Activated CD4-positive, alpha-beta T cell treated with anti-CD3 and anti-CD28 coated beads, Interleukin-2, amount 10 ng/mL, durations not matched to agents 7 days and 5 days (primary cell): ENCODE data around the gene RBP5. TPM values are rescaled to one million over a fixed set of nuclear protein-coding genes. Genes with fewer than 3 reads are reported as not detected.

Experiments used
- CTCF ChIA-PET: fragments of 350-600 bp; sonication (Branson Sonifier 250); formaldehyde crosslinking; loops from one replicate; lab custom pipeline; 2021; ENCODE audit warnings: antibody characterized with exemption; lab: Charles Lee
- POLR2A ChIA-PET: fragments of 350-600 bp; sonication (Branson Sonifier 250); formaldehyde crosslinking; loops from one replicate; lab custom pipeline; 2021; ENCODE audit warnings: antibody characterized with exemption; lab: Charles Lee
- DNase-seq: peaks from one replicate; pipeline ENCODE4 v3.0.0-alpha.2; 2020
- H3K27ac Mint-ChIP-seq: one replicate; pipeline ENCODE4 v1.8.0; 2021; ENCODE audit warnings: mild to moderate bottlenecking, moderate library complexity, mixed read lengths
- H3K27me3 Mint-ChIP-seq: one replicate; pipeline ENCODE4 v1.8.0; 2021; ENCODE audit warnings: mixed read lengths
- H3K36me3 Mint-ChIP-seq: one replicate; pipeline ENCODE4 v1.8.0; 2021; ENCODE audit warnings: low read depth, mixed read lengths
- H3K4me1 Mint-ChIP-seq: one replicate; pipeline ENCODE4 v1.8.0; 2021; ENCODE audit warnings: mixed read lengths
- H3K4me3 Mint-ChIP-seq: one replicate; pipeline ENCODE4 v1.8.0; 2021; ENCODE audit warnings: mild to moderate bottlenecking, moderate library complexity, mixed read lengths
- H3K9me3 Mint-ChIP-seq: one replicate; pipeline ENCODE4 v1.8.0; 2021; ENCODE audit warnings: mixed read lengths
- total RNA-seq, 2 experiments: library from RNA; stranded (reverse); gene quantifications; one replicate each; pipeline ENCODE4 v1.2.3, GENCODE V29; 2021

Gene RBP5
- total RNA-seq, 2 experiments from 2014 or later = 0.42 TPM; not detected in 1

DNA sequence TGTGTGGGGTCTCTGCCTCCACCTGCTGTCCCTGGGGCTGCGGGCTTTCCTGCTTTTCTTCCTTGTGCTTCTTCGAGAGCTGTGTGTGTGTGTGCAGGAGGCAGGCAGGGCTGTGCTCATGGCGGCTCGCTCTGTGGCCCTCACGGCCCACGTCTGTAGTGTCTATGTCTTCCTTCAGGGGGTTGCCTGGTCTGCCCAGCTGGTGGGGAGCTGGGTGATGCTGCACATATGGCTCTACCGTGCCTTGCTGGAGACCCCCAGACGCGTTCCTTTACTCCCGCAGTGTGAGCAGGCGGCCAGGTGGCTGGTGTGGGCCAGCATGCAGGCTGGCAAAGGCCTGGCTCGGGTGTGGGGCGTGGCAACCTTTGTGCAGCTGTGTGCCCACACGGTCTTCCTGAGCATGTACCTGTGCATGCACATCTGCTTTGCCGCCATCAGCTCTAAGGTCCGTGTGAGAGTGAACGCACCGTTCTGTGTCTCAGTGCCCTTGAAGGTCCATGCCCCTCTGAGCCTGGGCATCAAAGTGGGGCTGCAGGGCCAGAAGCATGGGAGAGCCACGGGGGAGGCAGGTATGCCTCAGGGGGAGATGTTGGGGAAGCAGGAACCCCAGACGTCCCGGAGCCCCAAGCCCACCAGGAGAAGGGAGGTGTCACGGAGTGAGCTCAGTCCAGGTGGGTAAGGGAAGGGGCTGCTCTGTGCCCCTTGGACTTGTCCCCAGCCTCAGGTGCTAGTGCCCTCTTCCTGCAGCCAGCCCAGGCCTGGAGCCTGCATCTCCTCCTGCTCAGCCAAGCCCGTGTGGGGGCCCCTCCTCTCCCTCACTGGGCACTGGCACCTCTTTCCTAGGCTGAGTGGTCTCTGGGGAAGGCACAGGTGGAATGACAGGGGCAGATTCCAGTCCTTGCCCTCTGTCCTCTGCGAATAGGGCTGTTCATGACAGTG, 27.8 kb upstream of the RBP5 start:
- Mint-ChIP-seq H3K27ac (no peak overlapping the region), H3K9me3 (no peaks in the 10 kb centered on the region), H3K27me3 (no peaks in the 10 kb centered on the region), H3K4me3 (no peak overlapping the region), H3K36me3 (peaks cover 8% of the 10 kb centered on the region), H3K4me1 (no peaks in the 10 kb centered on the region)
- DNase-seq = no peak
- ChIA-PET CTCF (interaction anchor here (1.3 kb wide), 1 partner anchor 16 kb away, joined by 3 read pairs; no protein-coding TSS in a partner anchor), POLR2A (no interaction called here)

DNA sequence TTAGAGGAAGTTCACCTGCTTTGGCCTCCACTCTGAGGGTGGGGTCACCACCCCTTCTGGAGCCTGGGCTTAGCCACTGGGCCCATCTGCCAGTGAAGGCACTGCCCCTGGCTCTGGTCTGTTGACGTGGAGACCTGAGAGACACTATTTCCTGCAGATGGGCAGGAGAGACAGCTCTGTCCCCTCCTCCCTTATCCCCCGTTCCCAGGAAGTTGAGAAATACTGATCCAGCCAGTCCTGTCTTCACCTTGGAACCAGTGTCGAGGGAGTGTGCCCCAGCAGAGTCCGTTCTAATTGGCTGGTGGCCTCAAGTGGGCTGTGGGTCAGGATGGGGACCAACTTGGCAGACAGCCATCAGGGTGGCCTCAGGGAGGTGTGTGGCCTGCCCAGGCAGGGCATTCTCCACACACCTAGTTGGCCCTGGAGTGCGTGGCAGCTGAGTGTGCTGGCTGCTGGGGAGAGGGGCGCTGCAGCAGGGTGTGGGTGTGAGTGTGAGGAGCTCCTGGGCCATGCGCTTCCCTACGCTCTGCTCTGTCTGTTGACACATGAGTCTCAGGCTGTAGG, 26.9 kb upstream of the RBP5 start:
- H3K9me3 Mint-ChIP-seq = no peaks in the 10 kb centered on the region
- no peak for DNase-seq
- no peaks in the 10 kb centered on the region for H3K4me1 Mint-ChIP-seq
- no peaks in the 10 kb centered on the region for H3K27me3 Mint-ChIP-seq
- ChIA-PET POLR2A (no interaction called here), CTCF (interaction anchor here (1.2 to 1.3 kb wide), 2 partner anchors 15 to 26 kb away, joined by 3 to 4 read pairs; no protein-coding TSS in a partner anchor)
- H3K4me3 Mint-ChIP-seq = no peak overlapping the region
- H3K27ac Mint-ChIP-seq = no peak overlapping the region
- peaks cover 11% of the 10 kb centered on the region for H3K36me3 Mint-ChIP-seq

DNA sequence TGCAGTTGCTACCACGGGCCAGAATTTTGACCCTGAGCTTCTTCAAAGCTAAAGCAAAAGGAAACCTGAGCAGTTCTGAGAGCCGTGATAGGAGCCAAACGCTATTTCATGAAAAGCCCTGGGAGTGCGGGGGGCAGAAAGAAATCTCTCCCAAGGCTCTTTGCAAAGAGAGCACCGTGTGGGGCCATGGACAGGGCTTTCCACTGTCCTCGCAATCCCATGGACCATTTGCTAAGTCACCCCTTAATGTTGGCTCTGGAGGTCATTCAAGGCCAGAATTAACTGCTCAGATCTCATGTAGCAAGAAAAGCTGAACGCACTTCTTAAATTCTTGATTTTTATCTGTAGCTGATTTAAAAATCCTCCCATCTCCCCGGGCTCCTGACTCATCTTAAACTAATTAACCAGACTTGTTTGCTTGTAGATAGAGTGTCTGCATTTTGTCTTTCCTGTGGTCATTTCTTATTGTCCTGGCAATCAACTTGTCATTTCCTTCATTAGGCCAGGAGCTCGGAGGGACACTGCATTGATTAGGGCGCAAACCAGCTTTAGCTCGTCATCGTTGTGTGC, 26.3 kb upstream of the RBP5 start:
- no peak for DNase-seq
- ChIA-PET POLR2A (no interaction called here), CTCF (interaction anchor here (1.2 to 1.3 kb wide), 2 partner anchors 14 to 27 kb away, joined by 3 to 4 read pairs; no protein-coding TSS in a partner anchor)
- Mint-ChIP-seq H3K27me3 (no peaks in the 10 kb centered on the region), H3K36me3 (peaks cover 14% of the 10 kb centered on the region), H3K27ac (no peak overlapping the region), H3K4me3 (no peak overlapping the region), H3K9me3 (no peaks in the 10 kb centered on the region), H3K4me1 (no peaks in the 10 kb centered on the region)

DNA sequence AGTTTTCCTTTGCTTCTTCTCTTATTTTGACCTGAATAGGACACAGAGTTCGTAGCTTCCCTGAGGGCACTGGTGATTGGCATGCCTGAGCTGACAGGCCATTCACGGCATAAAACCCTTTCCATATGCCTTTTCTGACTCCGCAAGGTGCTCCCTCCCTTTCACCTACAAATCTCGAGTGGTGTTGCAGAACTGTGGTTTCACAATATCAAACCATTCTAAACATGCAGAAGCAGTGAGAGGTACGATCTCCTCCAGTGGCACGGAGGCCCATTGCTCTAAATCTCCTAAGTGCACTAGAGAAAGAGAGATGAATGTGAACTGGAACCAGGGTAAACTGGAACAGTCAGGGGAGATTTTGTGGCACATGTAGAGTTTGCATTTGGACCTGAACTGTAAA, 25.4 kb upstream of the RBP5 start:
- Mint-ChIP-seq H3K27ac (no peak overlapping the region), H3K27me3 (no peaks in the 10 kb centered on the region), H3K36me3 (peaks cover 20% of the 10 kb centered on the region), H3K4me3 (no peak overlapping the region), H3K4me1 (no peaks in the 10 kb centered on the region), H3K9me3 (no peaks in the 10 kb centered on the region)
- ChIA-PET POLR2A (no interaction called here), CTCF (interaction anchor here (1.2 kb wide), 1 partner anchor 28 kb away, joined by 4 read pairs; no protein-coding TSS in a partner anchor)
- DNase-seq = no peak

DNA sequence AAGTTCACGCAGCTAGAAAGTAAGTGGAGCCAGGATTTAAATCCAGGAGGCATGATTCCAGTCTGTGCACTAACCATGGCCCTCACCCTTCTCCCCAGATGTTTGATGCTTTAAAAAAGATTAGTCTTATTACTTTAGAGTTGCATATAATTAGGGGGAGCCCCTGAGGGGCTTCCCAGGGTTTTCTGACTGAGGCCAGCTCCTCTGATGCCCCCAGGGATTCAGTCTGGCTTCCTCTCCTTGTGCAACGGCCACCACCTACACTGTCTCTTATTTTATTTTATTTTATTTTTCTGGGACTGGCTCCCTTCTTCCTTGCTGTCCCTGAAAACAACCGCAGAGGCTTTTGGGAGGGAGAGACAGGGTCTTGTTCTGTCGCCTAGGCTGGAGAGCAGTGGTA, 24.1 kb upstream of the RBP5 start:
- ChIA-PET CTCF (no interaction called here), POLR2A (no interaction called here)
- peaks cover 26% of the 10 kb centered on the region for H3K36me3 Mint-ChIP-seq
- no peak overlapping the region for H3K4me3 Mint-ChIP-seq
- H3K27me3 Mint-ChIP-seq = no peaks in the 10 kb centered on the region
- peaks cover 5% of the 10 kb centered on the region for H3K4me1 Mint-ChIP-seq
- DNase-seq = no peak
- no peak overlapping the region for H3K27ac Mint-ChIP-seq
- H3K9me3 Mint-ChIP-seq = no peaks in the 10 kb centered on the region

DNA sequence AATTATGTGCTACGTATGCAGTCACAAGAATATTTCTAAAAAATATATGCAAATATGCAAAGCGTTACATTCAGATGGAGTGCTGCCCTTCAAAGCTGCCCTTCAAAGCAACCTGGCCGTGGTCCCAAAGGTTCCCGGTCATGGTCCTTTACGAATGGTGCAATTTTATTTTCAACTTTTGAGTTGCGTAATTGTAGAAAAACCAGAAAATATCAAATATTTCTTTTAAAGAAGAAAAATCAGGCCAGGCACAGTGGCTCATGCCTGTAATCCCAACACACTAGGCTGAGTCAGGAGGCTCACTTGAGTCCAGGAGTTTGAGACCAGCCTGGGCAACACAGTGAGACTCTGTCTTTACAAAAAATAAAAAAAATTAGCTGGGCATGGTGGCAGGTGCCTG, 22.8 kb upstream of the RBP5 start:
- peaks cover 31% of the 10 kb centered on the region for H3K36me3 Mint-ChIP-seq
- peaks cover 5% of the 10 kb centered on the region for H3K4me1 Mint-ChIP-seq
- H3K27me3 Mint-ChIP-seq = no peaks in the 10 kb centered on the region
- no peak for DNase-seq
- no peak overlapping the region for H3K4me3 Mint-ChIP-seq
- no peaks in the 10 kb centered on the region for H3K9me3 Mint-ChIP-seq
- H3K27ac Mint-ChIP-seq = no peak overlapping the region
- ChIA-PET CTCF (no interaction called here), POLR2A (no interaction called here)

DNA sequence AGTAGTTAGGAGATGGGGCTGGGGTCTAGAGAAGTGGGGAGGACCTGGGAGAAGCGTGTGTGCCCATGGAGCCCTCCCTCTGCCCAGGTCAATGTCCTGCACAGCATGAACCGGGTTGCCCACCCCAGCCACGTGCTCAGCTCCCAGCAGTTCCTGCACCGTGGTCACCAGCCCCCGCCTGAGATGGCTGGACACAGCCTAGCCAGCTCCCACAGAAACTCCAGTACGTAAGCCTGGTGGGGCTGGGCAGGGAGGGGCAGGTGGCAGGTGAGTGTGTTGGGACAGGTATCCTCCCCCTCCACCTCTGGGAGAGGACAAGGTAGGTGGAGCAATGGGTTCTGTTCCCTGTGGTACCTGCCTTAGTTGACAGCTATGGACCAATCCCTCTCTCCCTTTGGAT, 22.2 kb upstream of the RBP5 start:
- no peak for DNase-seq
- CTCF ChIA-PET = no interaction called here

DNA sequence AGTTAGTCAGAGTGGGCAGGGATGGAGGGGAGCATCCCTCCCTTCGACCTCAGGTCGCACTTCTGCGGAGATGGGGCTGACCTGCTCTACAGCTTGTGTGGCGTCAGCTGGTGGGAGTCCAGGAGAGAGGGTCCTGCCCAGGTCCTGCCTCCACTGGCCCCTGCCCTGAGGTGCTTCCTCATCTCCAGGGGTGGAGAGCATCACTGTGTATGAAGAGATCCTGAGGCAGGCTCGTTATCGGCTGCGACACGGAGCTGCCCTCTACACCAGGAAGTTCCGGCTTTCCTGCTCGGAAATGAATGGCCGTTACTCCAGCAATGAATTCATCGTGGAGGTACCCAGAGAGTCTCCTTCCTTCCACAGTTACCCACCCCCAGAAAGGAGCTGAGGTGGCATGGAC, 21.7 kb upstream of the RBP5 start:
- H3K4me1 Mint-ChIP-seq = peaks cover 5% of the 10 kb centered on the region
- peaks cover 39% of the 10 kb centered on the region for H3K36me3 Mint-ChIP-seq
- no peak for DNase-seq
- ChIA-PET CTCF (no interaction called here), POLR2A (no interaction called here)
- no peak overlapping the region for H3K4me3 Mint-ChIP-seq
- no peak overlapping the region for H3K27ac Mint-ChIP-seq
- no peaks in the 10 kb centered on the region for H3K27me3 Mint-ChIP-seq
- no peaks in the 10 kb centered on the region for H3K9me3 Mint-ChIP-seq

More for the DNA sequence above, 22.2 kb upstream of the RBP5 start:
- Mint-ChIP-seq H3K4me3 (no peak overlapping the region), H3K27ac (no peak overlapping the region), H3K9me3 (no peaks in the 10 kb centered on the region), H3K4me1 (peaks cover 5% of the 10 kb centered on the region), H3K36me3 (peaks cover 36% of the 10 kb centered on the region), H3K27me3 (no peaks in the 10 kb centered on the region)
- POLR2A ChIA-PET = no interaction called here

DNA sequence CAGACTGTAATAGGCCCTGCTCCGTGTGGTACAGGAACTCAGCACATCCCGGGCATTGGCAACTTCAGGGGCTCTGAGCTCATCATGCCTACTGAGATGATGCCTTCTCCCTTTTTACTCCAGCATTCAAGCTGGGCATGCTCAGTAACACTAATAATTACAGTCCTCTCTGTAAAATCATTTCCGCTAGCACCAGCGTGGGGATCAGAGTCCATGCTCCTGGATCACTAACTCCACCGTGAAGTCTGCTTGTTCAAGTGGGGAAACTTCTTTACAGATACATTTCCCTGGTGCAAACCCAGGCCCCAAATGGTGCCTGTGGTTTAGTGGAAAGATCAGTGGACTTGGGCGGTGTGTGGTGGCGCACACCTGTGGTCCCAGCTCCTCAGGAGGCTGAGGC, 18.2 kb upstream of the RBP5 start:
- POLR2A ChIA-PET = no interaction called here
- peaks cover 6% of the 10 kb centered on the region for H3K4me1 Mint-ChIP-seq
- H3K9me3 Mint-ChIP-seq = no peaks in the 10 kb centered on the region
- no peak for DNase-seq
- H3K27me3 Mint-ChIP-seq = no peaks in the 10 kb centered on the region
- no peak overlapping the region for H3K27ac Mint-ChIP-seq
- H3K4me3 Mint-ChIP-seq = no peak overlapping the region
- H3K36me3 Mint-ChIP-seq = peaks cover 46% of the 10 kb centered on the region
- CTCF ChIA-PET = interaction anchor here (2.3 kb wide), 1 partner anchor 18 kb away, joined by 6 read pairs; no protein-coding TSS in a partner anchor

DNA sequence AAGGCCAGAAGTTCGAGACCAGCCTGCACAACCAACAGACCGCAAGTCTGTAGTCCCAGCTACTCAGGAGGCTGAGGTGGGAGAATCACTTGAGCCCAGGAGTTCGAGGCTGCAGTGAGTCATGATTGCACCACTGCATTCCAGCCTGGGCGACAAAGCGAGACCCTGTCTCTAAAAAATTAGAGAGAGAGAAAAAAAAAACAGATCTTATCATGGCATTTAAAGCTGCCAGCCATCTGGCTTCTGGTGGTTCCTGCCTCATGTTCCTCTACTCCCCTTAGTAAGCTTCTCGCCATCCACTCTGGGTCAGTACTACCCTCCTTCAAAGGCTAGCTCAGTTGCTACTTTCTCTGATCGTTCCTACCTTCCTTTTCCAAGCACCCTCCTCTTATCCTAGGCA, 17.5 kb upstream of the RBP5 start:
- ChIA-PET CTCF (interaction anchor here (2.3 kb wide), 1 partner anchor 18 kb away, joined by 6 read pairs; no protein-coding TSS in a partner anchor), POLR2A (no interaction called here)
- Mint-ChIP-seq H3K4me1 (peaks cover 9% of the 10 kb centered on the region), H3K36me3 (peaks cover 52% of the 10 kb centered on the region), H3K27me3 (no peaks in the 10 kb centered on the region), H3K9me3 (no peaks in the 10 kb centered on the region), H3K27ac (no peak overlapping the region), H3K4me3 (no peak overlapping the region)
- no peak for DNase-seq

DNA sequence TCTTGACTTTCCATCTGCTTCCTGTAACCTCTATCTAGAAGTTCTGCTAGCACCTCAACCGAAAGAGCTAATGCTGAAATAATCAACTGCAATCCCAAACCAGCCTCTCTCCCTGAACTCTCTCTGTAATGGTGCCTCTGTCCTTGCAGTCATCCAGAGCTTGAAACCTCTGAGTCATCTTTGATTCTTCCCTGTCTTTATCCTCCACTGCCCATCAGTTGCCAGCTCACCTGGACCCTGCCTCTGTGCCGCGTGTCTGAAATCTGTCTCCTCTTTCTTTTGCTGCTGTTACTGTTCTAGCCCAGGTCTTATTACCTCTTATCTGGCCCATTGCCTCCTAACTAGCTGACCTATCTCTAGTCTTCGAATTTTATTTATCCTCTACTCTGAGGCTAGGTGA, 17.0 kb upstream of the RBP5 start:
- H3K27me3 Mint-ChIP-seq = no peaks in the 10 kb centered on the region
- no peaks in the 10 kb centered on the region for H3K9me3 Mint-ChIP-seq
- H3K36me3 Mint-ChIP-seq = peaks cover 54% of the 10 kb centered on the region
- CTCF ChIA-PET = interaction anchor here (0.7 to 2.3 kb wide), 4 partner anchors 10 to 37 kb away, joined by 3 to 7 read pairs (median 4); no protein-coding TSS in a partner anchor
- DNase-seq = no peak
- H3K4me1 Mint-ChIP-seq = peaks cover 11% of the 10 kb centered on the region
- no peak overlapping the region for H3K4me3 Mint-ChIP-seq
- no peak overlapping the region for H3K27ac Mint-ChIP-seq
- POLR2A ChIA-PET = no interaction called here

DNA sequence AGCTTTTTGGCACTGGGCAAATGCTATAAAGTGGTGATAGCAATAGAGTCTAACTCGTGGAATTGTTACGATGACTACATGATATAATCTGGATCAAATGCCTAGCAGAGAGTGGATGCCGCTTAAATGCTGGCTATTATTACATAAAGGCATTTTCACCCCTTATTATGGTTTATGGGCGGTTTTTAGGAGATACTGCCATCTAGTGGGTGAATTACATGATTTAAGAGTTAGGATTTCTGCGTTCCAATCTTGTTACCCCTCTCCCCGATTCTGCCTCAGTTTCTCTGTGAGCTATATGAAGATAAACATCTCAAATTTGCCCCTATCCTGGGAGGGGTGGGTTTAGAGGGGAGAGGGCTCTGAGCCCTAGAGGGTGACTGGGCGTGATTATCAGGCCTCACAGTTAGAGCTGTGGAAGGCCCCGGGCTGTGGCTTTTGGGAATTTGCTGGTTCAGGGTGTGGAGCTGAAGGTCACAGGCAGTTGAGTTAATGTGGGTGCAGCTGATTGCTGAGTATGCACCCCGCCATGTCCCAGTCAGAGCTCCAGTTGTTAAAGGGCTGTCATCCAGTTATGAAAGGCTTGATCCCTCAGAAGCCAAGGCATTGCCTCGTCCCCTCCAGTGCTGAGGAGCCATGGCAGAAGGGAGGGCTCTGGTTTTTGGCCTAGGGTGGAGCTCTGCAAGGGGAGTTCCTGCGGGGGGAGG, 15.9 kb upstream of the RBP5 start:
- H3K36me3 Mint-ChIP-seq = peaks cover 55% of the 10 kb centered on the region
- POLR2A ChIA-PET = no interaction called here

More for the DNA sequence above, 15.9 kb upstream of the RBP5 start:
- no peaks in the 10 kb centered on the region for H3K27me3 Mint-ChIP-seq
- CTCF ChIA-PET = interaction anchor here (0.6 to 1.5 kb wide), 6 partner anchors 14 to 514 kb away, joined by 3 to 7 read pairs (median 4); no protein-coding TSS in a partner anchor
- peak; percentile 17 for DNase-seq
- H3K4me1 Mint-ChIP-seq = peaks cover 11% of the 10 kb centered on the region
- no peak overlapping the region for H3K4me3 Mint-ChIP-seq
- H3K27ac Mint-ChIP-seq = no peak overlapping the region
- H3K9me3 Mint-ChIP-seq = no peaks in the 10 kb centered on the region
